ENCODE data around the gene LVRN.
"Not testable (repeated sequence)": the region's sequence is repeated elsewhere in the genome, so short reads cannot be mapped to it uniquely, and the experiment has no call there.

Gene LVRN

GRCh38 chr5:115962239-115962564 lies at the start of gene LVRN:
LVRN (plus strand) TSS chr5:115962475; CDS start chr5:115962618, 143 bp downstream.
- DNase-seq: no peak

GRCh38 chr5:115913623-115914400 lies 48.5 kb upstream of the LVRN start:
- not testable (repeated sequence) for DNase-seq

DNA sequence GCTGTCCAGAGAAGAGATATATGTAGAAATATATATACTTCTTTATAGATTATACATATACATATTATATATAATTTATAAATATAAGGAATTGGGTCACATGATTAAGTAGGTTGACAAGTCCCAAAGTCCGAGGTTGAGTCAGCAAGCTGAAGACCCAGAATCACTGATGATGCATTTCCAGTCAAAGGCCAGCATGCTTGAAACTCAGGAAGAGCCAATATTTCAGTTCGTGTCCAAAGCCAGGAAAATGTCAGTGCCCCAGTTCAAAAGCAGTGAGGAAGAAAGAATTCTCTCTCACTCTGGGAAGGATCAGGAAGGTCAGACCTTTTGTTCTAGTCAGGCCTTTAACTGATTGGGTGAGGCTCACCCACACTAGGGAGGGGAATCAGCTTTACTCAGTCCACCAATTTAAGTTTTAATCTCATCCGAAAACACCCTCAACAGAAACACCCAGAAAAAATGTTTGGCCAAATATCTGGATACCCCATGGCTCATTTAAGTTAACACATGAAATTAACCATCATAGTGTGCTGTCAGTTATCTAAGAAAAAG lies 42.0 kb upstream of the LVRN start:
- DNase-seq: no peak

- DNase-seq: not testable (repeated sequence)
Measured at GRCh38 chr5:115928578-115929407, 33.5 kb upstream of the LVRN start.

GRCh38 chr5:115930171-115930570 lies 32.1 kb upstream of the LVRN start:
- DNase-seq: not testable (repeated sequence)

DNA sequence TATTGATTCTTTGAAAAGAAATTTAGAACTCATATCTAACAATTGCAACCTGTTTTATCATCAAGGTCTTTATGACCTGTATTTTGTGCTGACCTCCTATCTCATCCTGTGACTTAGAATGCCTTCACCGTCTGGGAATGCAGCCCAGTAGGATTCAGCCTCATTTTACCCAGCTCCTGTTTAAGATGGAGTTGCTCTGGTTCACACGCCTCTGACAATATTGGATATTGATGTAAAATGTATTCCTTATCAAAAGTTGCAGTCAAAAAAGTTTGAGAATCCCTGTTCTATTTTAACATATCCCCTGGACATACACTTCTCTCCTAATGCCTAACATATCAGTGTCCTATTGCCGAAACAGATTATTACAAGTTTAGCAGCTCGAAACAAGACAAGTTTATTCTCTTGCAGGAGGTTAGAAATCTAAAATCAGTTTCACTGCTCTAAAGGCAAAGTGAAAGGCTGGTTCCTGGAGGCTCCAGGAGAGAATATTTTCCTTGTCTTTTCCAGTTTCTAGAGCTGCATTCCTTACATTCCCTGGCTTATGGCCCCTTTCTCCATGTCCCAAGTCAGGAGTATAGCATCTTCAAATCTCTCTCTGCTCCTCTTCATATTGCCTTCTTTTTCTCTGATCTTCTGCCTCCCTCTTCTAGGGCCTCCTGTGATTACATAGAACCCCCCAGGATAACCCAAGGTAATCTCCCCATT lies 31.5 kb upstream of the LVRN start:
- no peak for DNase-seq

GRCh38 chr5:115932991-115933390 lies 29.3 kb upstream of the LVRN start:
- DNase-seq: no peak

DNA sequence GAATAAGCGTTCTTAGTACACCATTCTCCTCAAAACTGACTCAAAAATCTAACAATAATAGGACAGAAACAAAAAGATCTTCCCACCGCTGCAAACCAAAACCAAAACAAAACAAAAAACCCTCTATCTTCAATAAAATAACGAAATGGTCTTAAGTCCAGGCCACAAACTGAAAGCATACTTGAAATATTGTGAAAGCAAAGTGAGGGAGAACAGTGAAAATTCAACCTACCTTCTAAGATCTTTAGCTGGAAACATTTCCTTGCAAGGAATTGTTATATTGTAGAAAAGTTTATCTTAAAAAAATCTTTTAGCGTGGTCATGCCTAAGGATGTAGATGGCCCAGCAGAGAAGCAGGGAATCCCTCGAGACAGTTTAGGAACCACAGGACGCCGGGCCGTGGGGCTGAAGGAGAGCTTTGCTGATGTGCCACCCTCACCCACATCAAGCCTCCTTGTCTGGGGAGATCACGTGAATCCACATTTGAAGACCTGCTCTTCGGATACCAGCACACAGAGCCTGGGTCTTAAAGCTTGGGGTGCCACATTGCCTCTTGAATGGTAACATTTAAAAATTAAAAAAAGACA lies 27.8 kb upstream of the LVRN start:
- no peak for DNase-seq

DNA sequence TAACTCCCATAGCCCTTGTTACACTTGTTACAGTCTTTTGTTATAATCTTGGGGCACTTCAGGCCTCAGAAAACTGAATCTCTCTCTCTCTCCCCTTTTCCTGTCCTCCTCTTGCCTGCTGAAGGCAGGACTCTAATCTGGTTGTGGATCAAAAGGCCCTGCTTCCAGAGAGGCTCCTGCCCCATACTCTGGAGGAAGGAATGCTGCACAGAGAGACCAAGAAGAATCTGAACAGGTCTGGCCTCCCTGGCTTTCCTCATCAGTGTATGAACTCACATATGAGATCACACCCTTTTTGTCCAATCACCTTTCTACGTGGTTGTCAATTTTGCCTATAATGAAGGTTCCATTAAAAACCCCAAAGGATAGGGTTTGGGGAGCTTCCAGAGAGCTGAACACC lies 26.2 kb upstream of the LVRN start:
- DNase-seq: no peak

DNA sequence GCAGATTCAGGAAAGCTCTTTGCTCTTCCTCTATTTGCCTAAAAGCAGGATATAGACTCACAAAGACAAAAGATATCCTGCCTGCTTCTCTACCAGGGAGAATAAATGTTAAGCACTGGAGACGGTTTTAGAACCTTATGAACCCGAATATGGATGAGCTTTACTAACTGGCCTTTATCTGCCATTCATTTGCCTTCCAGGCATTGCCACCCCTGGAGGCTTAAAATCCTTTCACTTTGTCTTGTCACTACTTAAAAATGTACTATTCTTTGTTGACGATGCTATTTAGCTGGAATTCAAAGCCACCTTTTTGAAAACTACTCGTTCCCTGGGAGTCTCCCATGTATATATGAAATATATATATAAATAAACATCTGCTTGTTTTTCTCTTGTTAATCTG lies 23.2 kb upstream of the LVRN start:
- DNase-seq: no peak

DNA sequence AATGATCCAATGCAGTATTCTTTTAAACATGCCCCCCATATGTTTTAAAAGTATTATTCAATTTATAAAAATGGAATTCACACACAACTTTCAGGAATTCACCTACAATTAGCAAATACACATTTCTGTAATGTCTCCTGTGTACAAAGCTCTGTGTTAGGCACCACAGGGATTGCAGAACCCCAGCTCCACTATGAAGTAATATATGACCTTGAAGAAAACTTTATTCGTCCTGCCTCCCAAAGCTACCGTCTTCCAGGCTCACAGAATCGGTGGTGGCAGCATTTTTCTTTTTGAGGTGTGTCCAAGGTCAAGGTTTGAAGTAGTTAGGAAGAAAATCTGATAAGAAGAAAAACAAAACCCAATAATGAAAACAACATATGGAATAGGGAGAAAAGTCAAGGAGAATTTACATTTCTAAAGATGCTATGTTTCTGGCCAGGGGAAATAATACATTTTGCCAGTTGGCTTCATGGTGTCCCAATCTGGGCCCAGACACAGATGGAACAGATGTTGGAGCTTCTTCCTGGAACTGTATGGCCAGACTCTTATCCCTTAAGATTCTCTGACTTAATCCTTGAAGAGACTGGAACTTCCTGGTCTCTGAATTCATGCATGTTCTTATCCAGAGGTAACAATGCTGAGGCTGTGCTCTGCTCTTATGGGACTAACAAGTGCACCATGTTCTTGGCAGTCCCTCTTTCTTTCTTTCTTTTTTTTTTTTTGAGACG lies 22.0 kb upstream of the LVRN start:
- no peak for DNase-seq

GRCh38 chr5:115941051-115941675 lies 21.1 kb upstream of the LVRN start:
- no peak for DNase-seq

- DNase-seq: no peak
Measured at GRCh38 chr5:115944501-115944900, 17.8 kb upstream of the LVRN start.

DNA sequence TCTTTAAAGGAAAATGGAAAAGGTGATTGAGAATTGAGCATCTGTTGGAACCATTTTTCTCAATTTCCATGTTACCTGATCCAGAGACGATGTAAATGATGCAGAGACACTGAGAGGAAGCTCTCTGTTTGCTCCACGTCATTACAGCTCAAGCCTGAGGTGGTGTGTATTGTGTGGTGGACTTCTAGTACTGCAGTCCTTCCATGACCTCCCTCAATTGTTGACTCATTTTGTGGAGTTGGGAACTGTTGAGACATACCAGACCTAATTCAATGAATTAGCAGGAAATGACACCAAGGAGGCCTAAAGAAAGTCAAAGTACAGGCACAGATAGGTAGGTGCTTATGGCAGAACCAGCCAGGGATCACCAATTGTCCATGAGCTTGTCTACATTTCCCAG lies 15.6 kb upstream of the LVRN start:
- no peak for DNase-seq

DNA sequence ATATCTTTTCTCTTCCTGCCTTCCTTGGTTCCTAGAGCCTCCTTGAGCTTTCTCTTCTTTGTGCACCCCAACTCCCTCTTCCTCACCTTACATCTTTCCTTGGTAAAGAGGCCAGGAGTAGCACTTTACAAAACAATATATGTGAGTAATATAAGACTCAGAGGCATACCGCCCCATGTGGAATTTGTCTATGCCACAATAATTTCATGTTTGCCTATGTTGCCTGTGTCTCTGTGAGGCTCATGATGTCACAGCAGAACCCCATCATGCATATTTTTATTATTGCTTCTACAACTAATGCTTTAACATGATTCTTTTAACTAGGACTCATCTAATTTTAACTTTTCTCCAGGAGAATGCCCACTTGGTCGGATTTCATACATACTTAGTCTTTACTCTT lies 15.0 kb upstream of the LVRN start:
- no peak for DNase-seq

- DNase-seq: no peak
Measured at GRCh38 chr5:115948091-115948534, 14.2 kb upstream of the LVRN start.

DNA sequence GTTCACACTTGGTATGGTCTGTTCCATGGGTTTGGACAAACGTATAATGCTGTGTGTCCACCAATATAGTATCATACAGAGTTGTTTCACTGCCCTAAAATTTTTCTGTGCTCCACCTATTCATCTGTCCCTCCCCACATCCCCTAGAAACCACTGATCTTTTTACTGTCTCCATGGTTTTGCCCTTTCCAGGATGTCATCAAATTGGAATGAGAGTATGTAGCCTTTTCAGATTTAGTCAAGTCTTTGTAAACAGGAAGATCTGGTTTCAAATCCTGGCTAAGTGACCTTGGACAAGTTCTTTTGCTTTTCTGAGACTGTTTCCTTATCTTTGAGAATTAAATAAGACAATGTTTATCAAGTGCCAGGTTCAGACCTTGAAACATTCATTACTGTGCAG lies 13.2 kb upstream of the LVRN start:
- no peak for DNase-seq

DNA sequence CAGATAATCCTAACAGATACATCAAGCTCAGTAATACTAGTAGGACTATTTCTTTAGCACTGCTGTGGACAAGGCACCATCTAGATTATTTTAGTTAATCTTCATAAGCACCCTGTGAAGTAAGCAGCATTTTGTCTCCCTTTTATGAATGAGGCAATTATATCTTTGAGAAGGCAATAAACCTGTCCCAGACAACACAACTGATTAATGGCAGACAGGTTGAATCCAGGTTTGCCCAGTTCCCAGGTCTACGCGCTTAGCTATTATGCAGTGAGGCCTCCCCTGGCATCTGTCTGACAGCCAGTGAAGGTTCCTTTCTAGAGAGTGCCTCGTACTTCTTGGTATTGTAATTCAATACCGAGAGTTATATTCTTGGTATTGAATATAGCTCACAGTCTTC lies 9.7 kb upstream of the LVRN start:
- DNase-seq: no peak

DNA sequence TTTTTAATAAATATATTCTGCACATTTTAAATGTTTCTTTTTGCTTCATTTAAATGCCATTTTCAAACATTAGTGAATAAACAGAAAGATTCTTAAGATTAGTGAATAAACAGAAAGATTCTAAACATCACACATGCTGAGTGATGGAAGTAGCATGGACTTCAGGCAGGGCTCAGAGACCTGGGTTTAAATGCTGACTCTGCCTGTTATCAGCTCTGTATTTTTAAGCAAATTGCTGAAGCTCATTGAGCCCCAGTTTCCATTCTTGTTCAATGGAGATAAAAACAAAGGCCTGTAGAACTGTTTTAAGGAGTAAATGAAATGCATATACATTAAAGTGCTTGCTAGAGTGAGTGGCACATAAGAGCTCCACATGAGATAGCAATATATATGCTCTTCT lies 8.1 kb upstream of the LVRN start:
- no peak for DNase-seq

DNA sequence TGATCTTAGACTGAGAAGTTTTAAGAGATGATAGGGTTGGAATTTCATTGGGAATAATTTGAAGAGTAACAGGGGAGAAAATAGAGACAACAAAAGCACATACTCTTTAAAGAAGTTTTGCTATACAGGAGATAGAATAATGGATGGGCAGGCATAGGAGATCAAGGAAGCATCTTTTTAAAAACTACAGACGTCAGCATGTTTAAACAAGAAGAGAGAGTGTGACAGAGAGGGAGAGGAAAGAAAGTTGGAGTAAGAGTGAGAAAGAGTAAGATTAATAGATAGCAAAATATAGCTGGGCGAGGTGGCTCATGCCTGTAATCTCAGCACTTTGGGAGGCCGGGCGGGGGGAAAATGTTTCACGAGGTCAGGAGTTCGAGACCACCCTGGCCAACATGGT lies 5.3 kb upstream of the LVRN start:
- DNase-seq: no peak

DNA sequence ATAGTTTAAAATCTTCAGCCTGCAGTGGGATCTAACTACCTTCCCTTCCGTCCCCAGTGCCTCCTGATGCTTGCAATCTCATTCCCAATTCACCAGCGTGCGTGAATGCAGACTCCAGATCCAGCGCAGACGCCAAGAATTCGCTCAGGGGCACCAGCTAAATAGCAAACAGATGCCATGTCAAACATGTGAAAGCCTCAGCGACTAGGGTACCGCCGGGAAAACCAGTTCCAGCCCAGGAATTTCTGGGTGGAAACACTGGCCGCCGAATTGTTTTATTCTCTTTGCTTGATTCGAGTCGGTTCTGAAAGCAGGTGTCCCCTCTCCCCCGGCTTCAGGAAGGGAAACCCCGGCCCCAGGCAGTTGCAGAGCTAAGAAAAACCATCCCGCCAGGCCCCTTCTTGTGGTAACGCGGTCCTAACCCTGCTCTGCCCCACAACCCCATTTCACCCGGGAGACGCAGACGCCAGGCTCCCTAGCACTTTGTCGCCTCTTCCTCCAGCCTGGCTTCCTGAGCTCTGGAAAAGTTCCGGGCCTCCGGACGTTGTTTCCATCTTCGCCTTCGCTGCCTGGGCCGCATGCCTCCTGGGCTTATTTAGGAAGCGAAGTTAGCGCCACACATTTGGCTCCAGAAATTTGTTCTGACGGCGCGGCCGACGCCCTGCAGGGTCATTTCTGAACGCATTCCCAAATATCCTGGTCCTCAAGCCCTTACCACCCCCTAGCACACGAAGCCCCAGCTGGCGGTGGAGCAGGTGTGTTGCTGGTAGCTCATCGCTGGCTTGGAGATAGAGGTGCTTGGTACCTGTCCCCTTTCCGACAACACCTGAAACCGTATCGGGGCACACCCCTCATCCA lies 665 bp upstream of the LVRN start:
- no peak for DNase-seq

Data from activated CD8-positive, alpha-beta memory T cell treated with anti-CD3 and anti-CD28 coated beads for 24 hours (primary cell).